Pericardium fibroblast (primary cell): Measurements from ENCODE around the gene AGAP5. TPM values are rescaled to one million over a fixed set of nuclear protein-coding genes. Genes with fewer than 3 reads are reported as not detected.

Experiments used
- total RNA-seq: library from RNA; depleted of rRNA; stranded (reverse); fragments of >200 nt; gene quantifications from 2 replicates; pipeline ENCODE4 v1.2.3, GENCODE V29; 2015

Gene AGAP5
- 1.5 and 3.5 TPM in 2 replicates for total RNA-seq

DNA sequence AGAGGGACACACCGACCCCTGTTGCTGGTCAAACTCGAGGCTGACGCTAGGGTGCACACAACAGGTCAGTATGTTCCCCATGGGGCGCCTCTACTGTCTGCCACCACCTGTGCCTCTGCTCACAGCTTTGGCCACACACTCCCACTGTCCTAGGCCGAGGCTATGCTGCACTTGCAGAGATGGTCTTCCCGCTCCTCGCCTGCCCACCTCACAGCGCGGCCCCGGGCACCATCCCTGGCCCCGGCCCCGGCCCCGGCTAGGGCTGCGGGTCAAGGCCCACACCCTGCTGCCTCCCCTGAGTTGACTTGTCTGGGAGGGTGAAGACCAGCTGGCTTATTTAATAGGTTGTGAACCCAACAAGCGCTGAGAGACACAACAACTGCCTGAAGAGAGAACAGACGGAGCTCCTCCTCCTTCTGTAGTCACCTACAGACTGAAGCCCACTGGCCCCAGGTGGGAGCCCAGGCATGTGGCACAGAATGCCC is at the start of gene AGAP5:
Gene AGAP5 (minus strand): TSS at position 435 of the 485 bp plus-strand sequence. CDS start 354 bp downstream, at position 81.

DNA sequence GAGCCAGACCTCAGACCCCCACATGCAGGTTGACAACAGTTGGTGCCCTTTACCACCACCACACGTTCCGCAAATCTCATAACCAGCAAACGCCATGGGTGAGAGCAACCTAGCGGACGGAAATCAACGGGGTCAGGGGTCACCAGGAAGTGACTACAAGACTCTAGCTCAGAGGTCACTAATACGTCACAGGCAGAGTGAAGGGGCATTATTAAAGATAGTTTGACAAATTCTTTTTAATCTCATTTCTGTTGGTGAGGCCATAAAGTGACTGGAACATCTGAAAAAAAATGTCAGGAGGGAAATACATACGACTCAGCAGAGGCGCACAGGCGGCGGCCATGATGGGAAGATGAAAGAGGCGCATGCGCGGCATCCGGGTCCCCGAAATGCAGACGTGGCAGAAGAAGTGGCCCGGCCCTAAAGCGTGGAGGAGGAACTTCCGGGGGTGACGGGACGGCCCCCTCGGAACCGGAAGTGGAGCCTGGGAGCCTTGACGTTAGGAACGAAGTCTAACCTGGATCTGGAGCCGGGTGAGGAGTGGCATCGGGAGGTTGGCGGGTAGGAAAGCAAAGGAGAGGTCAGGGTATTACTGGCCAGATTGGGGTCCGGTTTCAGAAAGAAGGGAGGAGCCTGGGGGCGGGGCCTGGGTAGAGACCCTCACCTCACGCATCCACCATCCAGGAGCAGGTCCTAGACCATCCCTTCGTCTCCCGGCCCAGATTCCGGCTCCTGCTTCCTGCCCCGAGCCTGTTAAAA is 46.2 kb upstream of the AGAP5 start, which contains the start of gene SEC24C:
Gene SEC24C (plus strand): TSS at position 468 of the 759 bp plus-strand sequence. CDS start 2,461 bp downstream, outside the sequence.

DNA sequence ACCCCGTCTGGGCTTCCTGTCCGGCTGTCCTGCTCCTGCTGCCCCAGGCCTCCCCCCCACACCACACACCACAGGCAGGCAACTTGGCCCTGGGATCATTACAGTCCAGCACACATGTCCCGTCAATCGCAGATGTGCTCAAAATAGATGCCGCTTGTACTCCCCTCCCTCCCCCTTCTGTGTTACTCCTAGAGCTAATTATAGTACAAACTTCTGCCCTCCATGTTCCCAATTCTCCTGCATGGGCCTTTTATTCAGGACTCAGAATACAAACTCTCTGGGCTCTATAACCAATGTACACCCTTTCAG is 42.0 kb downstream of the AGAP5 start, which contains the start of gene SYNPO2L:
Gene SYNPO2L (minus strand): TSS at position 40 of the 309 bp plus-strand sequence. CDS start 107 bp downstream, outside the sequence.

DNA sequence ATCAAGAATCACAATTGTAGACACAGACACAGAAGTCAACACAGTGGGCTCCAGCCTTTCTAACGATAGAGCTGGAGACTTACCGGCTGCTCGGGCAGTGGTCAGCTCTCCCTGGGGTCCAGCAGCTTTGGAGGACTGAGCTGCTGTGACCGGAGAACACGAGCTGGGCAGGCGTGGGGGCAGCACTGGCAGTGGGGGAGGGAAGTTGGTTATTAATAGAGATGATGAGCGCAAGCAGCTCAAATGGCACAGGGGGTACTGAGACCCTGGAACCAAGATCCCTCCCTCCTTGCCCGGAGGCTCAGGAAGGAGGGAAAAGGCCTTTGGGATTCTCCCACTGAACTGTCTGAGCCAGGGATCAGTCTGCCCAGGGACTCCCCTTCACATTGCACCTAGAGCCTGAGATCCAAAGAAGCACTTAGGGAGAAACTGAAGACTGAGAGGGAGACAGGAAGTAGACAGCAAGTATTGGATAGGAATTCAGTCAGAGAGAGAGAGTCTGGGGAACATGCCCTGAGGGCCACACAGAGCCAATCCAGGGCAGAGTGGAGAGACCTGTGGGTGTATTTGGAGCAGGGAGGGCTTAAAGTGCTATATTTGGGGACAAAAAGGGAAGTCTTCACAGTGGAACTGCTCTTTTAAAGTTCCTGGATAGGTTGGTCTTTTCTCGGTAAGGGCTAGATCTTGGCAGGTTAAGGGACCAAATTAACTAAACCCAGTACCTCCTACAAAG is 56.4 kb downstream of the AGAP5 start, which contains the start of gene MYOZ1:
Gene MYOZ1 (minus strand): TSS at position 147 of the 733 bp plus-strand sequence. CDS start 1,457 bp downstream, outside the sequence.

Other genes starting within 250 kb of the AGAP5 start
- 17.9 and 25.8 TPM in 2 replicates for gene PPP3CB, start 202.1 kb downstream of the AGAP5 start, total RNA-seq
- 5.1 and 11.8 TPM in 2 replicates for gene USP54, start 106.8 kb downstream of the AGAP5 start, total RNA-seq
- gene MYOZ1, start 56.6 kb downstream of the AGAP5 start, total RNA-seq = not detected in 2 replicates
- gene SYNPO2L, start 42.1 kb downstream of the AGAP5 start, total RNA-seq = 0.68 and 0.93 TPM in 2 replicates
- 37.5 and 46.1 TPM in 2 replicates for gene SEC24C, start 46.3 kb upstream of the AGAP5 start, total RNA-seq
- gene CHCHD1, start 83.9 kb upstream of the AGAP5 start, total RNA-seq = 31.2 and 32.2 TPM in 2 replicates
- 47.4 and 76.1 TPM in 2 replicates for gene ZSWIM8, start 87.5 kb upstream of the AGAP5 start, total RNA-seq
- 11.3 and 24.4 TPM in 2 replicates for gene NDST2, start 113.5 kb upstream of the AGAP5 start, total RNA-seq
- 10.9 and 16.1 TPM in 2 replicates for gene CAMK2G, start 176.4 kb upstream of the AGAP5 start, total RNA-seq
- gene PLAU, start 213.0 kb upstream of the AGAP5 start, total RNA-seq = 52.7 and 77.5 TPM in 2 replicates